ENCODE measurements around the gene PRKN.

The PRKN gene

GRCh38 chr6:162123797-162124196 lies 603.8 kb downstream of the PRKN start:
- in situ Hi-C loops (cut with MboI; ENCODE audit: low sequenced_read_pairs, unreplicated experiment), result no loop called here
- DNase-seq (ENCODE audit: low spot score), result no peak

GRCh38 chr6:162119341-162119740 lies 608.2 kb downstream of the PRKN start:
- no peak for TF ChIP-seq CTCF (IDR thresholded peaks at IDR 0.05; ENCODE audit: borderline replicate concordance, control extremely low read depth, extremely low read depth, insufficient read depth, missing control alignments)
- in situ Hi-C loops (cut with MboI; ENCODE audit: low sequenced_read_pairs, unreplicated experiment), result no loop called here
- no peak for DNase-seq (ENCODE audit: low spot score)

More at GRCh38 chr6:162123797-162124196, 603.8 kb downstream of the PRKN start:
- TF ChIP-seq CTCF (IDR thresholded peaks at IDR 0.05; ENCODE audit: borderline replicate concordance, control extremely low read depth, extremely low read depth, insufficient read depth, missing control alignments), result no peak

- DNase-seq (ENCODE audit: low spot score), result no peak
These were observed 608.9 kb downstream of the PRKN start for GRCh38 chr6:162118706-162119105.

GRCh38 chr6:162116902-162117525 lies 610.6 kb downstream of the PRKN start:
- in situ Hi-C loops (cut with MboI; ENCODE audit: low sequenced_read_pairs, unreplicated experiment), result no loop called here
- no peak for TF ChIP-seq CTCF (IDR thresholded peaks at IDR 0.05; ENCODE audit: borderline replicate concordance, control extremely low read depth, extremely low read depth, insufficient read depth, missing control alignments)

More at GRCh38 chr6:162118706-162119105, 608.9 kb downstream of the PRKN start:
- in situ Hi-C loops (cut with MboI; ENCODE audit: low sequenced_read_pairs, unreplicated experiment), result no loop called here
- no peak for TF ChIP-seq CTCF (IDR thresholded peaks at IDR 0.05; ENCODE audit: borderline replicate concordance, control extremely low read depth, extremely low read depth, insufficient read depth, missing control alignments)

GRCh38 chr6:162109480-162110050 lies 618.0 kb downstream of the PRKN start:
- in situ Hi-C loops (cut with MboI; ENCODE audit: low sequenced_read_pairs, unreplicated experiment), result no loop called here
- TF ChIP-seq CTCF (IDR thresholded peaks at IDR 0.05; ENCODE audit: borderline replicate concordance, control extremely low read depth, extremely low read depth, insufficient read depth, missing control alignments), result no peak
- DNase-seq (ENCODE audit: low spot score), result no peak

More at GRCh38 chr6:162116902-162117525, 610.6 kb downstream of the PRKN start:
- no peak for DNase-seq (ENCODE audit: low spot score)

- DNase-seq (ENCODE audit: low spot score), result no peak
- in situ Hi-C loops (cut with MboI; ENCODE audit: low sequenced_read_pairs, unreplicated experiment), result no loop called here
- no peak for TF ChIP-seq CTCF (IDR thresholded peaks at IDR 0.05; ENCODE audit: borderline replicate concordance, control extremely low read depth, extremely low read depth, insufficient read depth, missing control alignments)
These were observed 619.5 kb downstream of the PRKN start for GRCh38 chr6:162108041-162108440.

Data from GM13976 (cell line).